Measurements from ENCODE around the gene SKAP1.

DNA sequence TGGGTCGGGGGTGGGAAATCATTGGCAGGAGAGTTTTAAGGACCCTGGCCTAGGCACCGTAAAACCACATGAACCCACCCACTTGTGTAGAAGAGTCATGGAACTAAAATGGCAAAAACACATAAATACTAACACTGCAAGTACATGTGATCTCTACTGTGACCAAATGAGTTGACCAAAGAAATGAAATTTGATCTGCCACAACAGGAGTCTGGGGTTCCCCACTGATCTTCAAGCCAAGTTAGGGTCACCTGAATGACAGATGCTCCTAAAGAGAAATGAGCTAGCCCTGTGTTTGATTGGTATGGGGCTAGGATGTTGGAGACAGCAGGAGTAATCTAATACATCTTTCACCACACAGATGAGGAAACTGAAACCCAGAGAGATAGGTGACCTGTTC lies 21.5 kb upstream of the SKAP1 start:
- TF ChIP-seq, protein P1, sequence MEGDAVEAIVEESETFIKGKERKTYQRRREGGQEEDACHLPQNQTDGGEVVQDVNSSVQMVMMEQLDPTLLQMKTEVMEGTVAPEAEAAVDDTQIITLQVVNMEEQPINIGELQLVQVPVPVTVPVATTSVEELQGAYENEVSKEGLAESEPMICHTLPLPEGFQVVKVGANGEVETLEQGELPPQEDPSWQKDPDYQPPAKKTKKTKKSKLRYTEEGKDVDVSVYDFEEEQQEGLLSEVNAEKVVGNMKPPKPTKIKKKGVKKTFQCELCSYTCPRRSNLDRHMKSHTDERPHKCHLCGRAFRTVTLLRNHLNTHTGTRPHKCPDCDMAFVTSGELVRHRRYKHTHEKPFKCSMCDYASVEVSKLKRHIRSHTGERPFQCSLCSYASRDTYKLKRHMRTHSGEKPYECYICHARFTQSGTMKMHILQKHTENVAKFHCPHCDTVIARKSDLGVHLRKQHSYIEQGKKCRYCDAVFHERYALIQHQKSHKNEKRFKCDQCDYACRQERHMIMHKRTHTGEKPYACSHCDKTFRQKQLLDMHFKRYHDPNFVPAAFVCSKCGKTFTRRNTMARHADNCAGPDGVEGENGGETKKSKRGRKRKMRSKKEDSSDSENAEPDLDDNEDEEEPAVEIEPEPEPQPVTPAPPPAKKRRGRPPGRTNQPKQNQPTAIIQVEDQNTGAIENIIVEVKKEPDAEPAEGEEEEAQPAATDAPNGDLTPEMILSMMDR (conservative IDR thresholded peaks at IDR 0.05 in 1 of 2, IDR thresholded peaks at IDR 0.05 in 1 of 2; ENCODE audit: low read depth in 1 of 2, low read length in 2 of 2) = no peak
- TF ChIP-seq EZH2 (IDR thresholded peaks at IDR 0.05; ENCODE audit: low read length, missing control alignments) = no peak
